Type B pancreatic cell (in vitro differentiated cells): ENCODE results near the gene NOL4L. TPM values are rescaled to one million over a fixed set of nuclear protein-coding genes. Genes with fewer than 3 reads are reported as not detected.

Experiments
- DNase-seq: peaks from one replicate; pipeline ENCODE4 v3.0.0; 2021; ENCODE audit warnings: mixed read lengths; ENCODE audit not compliant: unreplicated experiment; ENCODE audit errors: extremely low spot score
- H3K27ac Mint-ChIP-seq: 2 replicates; pipeline ENCODE4 v1.8.0; 2021; ENCODE audit warnings: mild to moderate bottlenecking, mixed read lengths
- H3K27me3 Mint-ChIP-seq: 2 replicates; pipeline ENCODE4 v1.8.0; 2021; ENCODE audit warnings: mixed read lengths
- H3K36me3 Mint-ChIP-seq: 2 replicates; pipeline ENCODE4 v1.8.0; 2021; ENCODE audit warnings: mixed read lengths
- H3K4me1 Mint-ChIP-seq: one replicate; pipeline ENCODE4 v1.8.0; 2021; ENCODE audit warnings: mixed read lengths; ENCODE audit not compliant: unreplicated experiment
- H3K4me3 Mint-ChIP-seq: 2 replicates; pipeline ENCODE4 v1.8.0; 2021; ENCODE audit warnings: mild to moderate bottlenecking, mixed read lengths
- H3K9me3 Mint-ChIP-seq: 2 replicates; pipeline ENCODE4 v1.8.0; 2021; ENCODE audit warnings: mixed read lengths
- CTCF ChIP-seq: fragments of 200-600 bp; sonication (generic); conservative IDR thresholded peaks from 2 replicates; pipeline ENCODE4 v1.5.0; 2021; ENCODE audit warnings: antibody characterized with exemption, mild to moderate bottlenecking
- long read RNA-seq: library from polyadenylated mRNA; unstranded; transcript quantifications from one replicate; pipeline ENCODE4 v2.0.0, GENCODE V29; 2020
- total RNA-seq: library from RNA; stranded (reverse); gene quantifications from 2 replicates; pipeline ENCODE4 v1.2.1, GENCODE V29; 2021; ENCODE audit warnings: low replicate concordance

The NOL4L gene
- total RNA-seq = 27.7 and 44.5 TPM in 2 replicates
- long read RNA-seq, partial matches to known transcripts = 0 of 14 reads
- long read RNA-seq, other reads (novel, unspliced or antisense) = 14 of 14 reads

GRCh38 chr20:32585011-32585585 lies at the start of gene NOL4L:
Gene NOL4L (minus strand): TSS chr20:32585333. CDS start chr20:32584890, 443 bp downstream.
- H3K27me3 Mint-ChIP-seq = peaks cover 35% of the 10 kb centered on the region
- no peak for TF ChIP-seq CTCF
- peak within 1 kb of the TSS; percentile 88 for H3K4me3 Mint-ChIP-seq
- H3K36me3 Mint-ChIP-seq = no peaks in the 10 kb centered on the region
- H3K9me3 Mint-ChIP-seq = no peaks in the 10 kb centered on the region
- peak within 1 kb of the TSS; percentile 65 for H3K27ac Mint-ChIP-seq
- no peak for DNase-seq
- peaks cover 31% of the 10 kb centered on the region for H3K4me1 Mint-ChIP-seq

GRCh38 chr20:32634041-32634805 lies 49.1 kb upstream of the NOL4L start:
- no peak for TF ChIP-seq CTCF
- Mint-ChIP-seq H3K27me3 (peaks cover 24% of the 10 kb centered on the region), H3K27ac (no peak overlapping the region), H3K9me3 (no peaks in the 10 kb centered on the region), H3K4me1 (peaks cover 69% of the 10 kb centered on the region), H3K4me3 (no peak overlapping the region), H3K36me3 (no peaks in the 10 kb centered on the region)
- no peak for DNase-seq

GRCh38 chr20:32632461-32633354 lies 47.6 kb upstream of the NOL4L start:
- Mint-ChIP-seq H3K4me3 (no peak overlapping the region), H3K9me3 (no peaks in the 10 kb centered on the region), H3K4me1 (peaks cover 71% of the 10 kb centered on the region), H3K36me3 (no peaks in the 10 kb centered on the region), H3K27ac (peak overlapping the region; percentile 8), H3K27me3 (peaks cover 18% of the 10 kb centered on the region)
- no peak for DNase-seq
- TF ChIP-seq CTCF = no peak

- Mint-ChIP-seq H3K4me1 (peaks cover 70% of the 10 kb centered on the region), H3K27me3 (peaks cover 17% of the 10 kb centered on the region), H3K27ac (peak overlapping the region; percentile 8), H3K9me3 (no peaks in the 10 kb centered on the region), H3K4me3 (no peak overlapping the region), H3K36me3 (no peaks in the 10 kb centered on the region)
- DNase-seq = no peak
- TF ChIP-seq CTCF = no peak
These were observed 46.9 kb upstream of the NOL4L start for GRCh38 chr20:32631933-32632460.

GRCh38 chr20:32629813-32630212 lies 44.7 kb upstream of the NOL4L start:
- Mint-ChIP-seq H3K27me3 (peaks cover 12% of the 10 kb centered on the region), H3K4me3 (no peak overlapping the region), H3K27ac (no peak overlapping the region), H3K36me3 (no peaks in the 10 kb centered on the region), H3K4me1 (peaks cover 55% of the 10 kb centered on the region), H3K9me3 (no peaks in the 10 kb centered on the region)
- DNase-seq = no peak
- TF ChIP-seq CTCF = no peak
